ENCODE data around the gene FCHO1. TPM values are rescaled to one million over a fixed set of nuclear protein-coding genes. Genes with fewer than 3 reads are reported as not detected.

Gene FCHO1
- total and polyA plus RNA-seq, 10 of the 15 experiments (the other 5 are each of a cell fraction or from before 2014, with no cell fraction given) = 0.14 to 45.8 (median 15.8) TPM

DNA sequence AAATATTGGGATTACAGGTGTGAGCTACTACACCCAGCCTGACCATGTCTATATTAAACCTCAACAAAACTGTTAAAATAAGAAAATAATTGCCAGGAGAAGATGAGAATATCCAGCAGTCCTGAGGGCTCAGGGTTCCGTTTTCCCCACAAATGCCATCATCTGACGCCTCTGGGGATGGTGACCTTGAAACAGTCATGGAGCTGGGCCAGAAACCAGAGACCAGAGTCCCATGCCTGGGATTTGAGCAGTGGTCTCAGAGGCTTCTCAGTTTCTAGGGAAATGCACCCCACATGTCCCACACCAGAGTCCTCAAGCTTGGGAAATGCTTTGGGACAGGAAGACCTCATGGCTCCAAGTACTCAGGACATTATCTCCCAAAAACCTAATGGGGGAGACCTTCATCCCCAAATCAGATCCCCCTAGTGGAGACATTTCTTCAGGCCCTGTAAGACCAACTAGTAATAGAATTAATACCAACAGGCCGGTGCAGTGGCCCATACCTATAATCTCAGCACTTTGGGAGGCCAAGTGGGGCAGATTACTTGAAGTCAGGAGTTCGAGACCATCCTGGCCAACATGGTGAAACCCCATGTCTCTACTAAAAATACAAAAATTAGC is 34.9 kb upstream of the FCHO1 start:
- POLR2A ChIA-PET = interaction anchor here (0.6 to 1.1 kb wide), 2 partner anchors 26 to 76 kb away, joined by 3 to 6 read pairs; no protein-coding TSS in a partner anchor

More for the DNA sequence above, 34.9 kb upstream of the FCHO1 start:
- Histone ChIP-seq H3K4me1 (ENCODE audit: control insufficient read depth, insufficient read depth, low read length) (peaks cover 19% of the 10 kb centered on the region), H3K79me2 (ENCODE audit: control insufficient read depth, insufficient read depth, low read length) (peaks cover 20% of the 10 kb centered on the region), H3K27ac (ENCODE audit: control insufficient read depth, insufficient read depth) (no peak overlapping the region), H4K20me1 (ENCODE audit: control insufficient read depth, insufficient read depth) (no peaks in the 10 kb centered on the region), H3K9ac (ENCODE audit: control insufficient read depth, insufficient read depth, low read length) (no peak overlapping the region), H3K27me3 (replicated peaks in 1 of 2; ENCODE audit: control insufficient read depth in 2 of 2, insufficient read depth in 2 of 2, low read length in 1 of 2) (no peaks in the 10 kb centered on the region), H2AFZ (ENCODE audit: control insufficient read depth, low read depth, low read length) (no peak overlapping the region), H3K36me3 (ENCODE audit: control insufficient read depth in 2 of 2, insufficient read depth in 2 of 2, low read length in 1 of 2) (no peaks in the 10 kb centered on the region), H3K4me3 (no peak overlapping the region), H3K9me3 (replicated peaks; ENCODE audit: control insufficient read depth, insufficient read depth, low read length) (no peaks in the 10 kb centered on the region), H3K4me2 (ENCODE audit: control insufficient read depth, insufficient read depth) (no peak overlapping the region)
- intact Hi-C loops (cut with micrococcal nuclease; ENCODE audit: unreplicated experiment) (loop anchor here (5.0 kb wide), 1 partner anchor 36 kb away; the partner anchor contains the start of gene FCHO1), in situ Hi-C loops (cut with MboI) (no loop called here)
- no peak for DNase-seq (ENCODE audit: low read depth, low spot score)
- no peak for FAIRE-seq
- ChIA-PET CTCF (interaction anchor here (0.7 to 1.6 kb wide), 6 partner anchors 12 to 167 kb away, joined by 3 to 11 read pairs (median 5); no protein-coding TSS in a partner anchor), SMC1A (ENCODE audit: uncharacterized antibody, unreplicated experiment) (interaction anchor here (0.9 to 7.6 kb wide), 2 partner anchors 10 to 38 kb away, joined by 5 to 91 read pairs; partner anchors contain the start of gene FCHO1), RAD21 (ENCODE audit: unreplicated experiment) (interaction anchor here (0.8 kb wide), 1 partner anchor 23 kb away, joined by 3 read pairs; no protein-coding TSS in a partner anchor)
- WGBS (ENCODE audit: insufficient coverage, insufficient replicate concordance, low lambda C conversion rate, missing lambda C conversion rate) = 50% methylated on average over 4 of the region's 4 CpGs
- no TSS peak for BruUV-seq (replicated peaks)
- ATAC-seq = no peak
- no peak for TF ChIP-seq ZNF217 (IDR thresholded peaks at IDR 0.05)
- TF ChIP-seq, protein P1, sequence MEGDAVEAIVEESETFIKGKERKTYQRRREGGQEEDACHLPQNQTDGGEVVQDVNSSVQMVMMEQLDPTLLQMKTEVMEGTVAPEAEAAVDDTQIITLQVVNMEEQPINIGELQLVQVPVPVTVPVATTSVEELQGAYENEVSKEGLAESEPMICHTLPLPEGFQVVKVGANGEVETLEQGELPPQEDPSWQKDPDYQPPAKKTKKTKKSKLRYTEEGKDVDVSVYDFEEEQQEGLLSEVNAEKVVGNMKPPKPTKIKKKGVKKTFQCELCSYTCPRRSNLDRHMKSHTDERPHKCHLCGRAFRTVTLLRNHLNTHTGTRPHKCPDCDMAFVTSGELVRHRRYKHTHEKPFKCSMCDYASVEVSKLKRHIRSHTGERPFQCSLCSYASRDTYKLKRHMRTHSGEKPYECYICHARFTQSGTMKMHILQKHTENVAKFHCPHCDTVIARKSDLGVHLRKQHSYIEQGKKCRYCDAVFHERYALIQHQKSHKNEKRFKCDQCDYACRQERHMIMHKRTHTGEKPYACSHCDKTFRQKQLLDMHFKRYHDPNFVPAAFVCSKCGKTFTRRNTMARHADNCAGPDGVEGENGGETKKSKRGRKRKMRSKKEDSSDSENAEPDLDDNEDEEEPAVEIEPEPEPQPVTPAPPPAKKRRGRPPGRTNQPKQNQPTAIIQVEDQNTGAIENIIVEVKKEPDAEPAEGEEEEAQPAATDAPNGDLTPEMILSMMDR (IDR thresholded peaks at IDR 0.05 in 2 of 3, conservative IDR thresholded peaks at IDR 0.05 in 1 of 3; ENCODE audit: control insufficient read depth in 2 of 3, extremely low read depth in 1 of 3, insufficient read depth in 1 of 3, low read depth in 3 of 3, low read length in 3 of 3) = peak in 2 of 3 experiments; percentile 27 to 29; a peak in 2 of 6 replicates

Measured in GM12878 (cell line).